HEK293 (cell line): ENCODE measurements around the gene KIAA0586.

Source experiments
- CTCF ChIA-PET: fragments of 350-600 bp; formaldehyde crosslinking; extraction: SDS; loops from one replicate; lab custom pipeline; 2021; ENCODE audit warnings: antibody characterized with exemption; lab: Yijun Ruan, JAX
- POLR2A ChIA-PET: fragments of 300-600 bp; formaldehyde crosslinking; extraction: SDS; loops from one replicate; lab custom pipeline; 2020; ENCODE audit warnings: antibody characterized with exemption, inconsistent platforms; lab: Yijun Ruan, JAX
- H3K27ac ChIP-seq: fragments of 200-500 bp; sonication (Bioruptor generic); 2 replicates; pipeline ENCODE4 v1.5.1; 2014; ENCODE audit warnings: low read depth, low read length, control low read depth, inconsistent platforms; ENCODE audit errors: extremely low read depth
- H3K36me3 ChIP-seq, 2 experiments: fragments of 200-500 bp in 1 of 2; sonication (Bioruptor generic) in 1 of 2; 1 replicate in 1 of 2; 2 replicates in 1 of 2; pipeline ENCODE4 v1.5.1; 2014 to 2017; ENCODE audit warnings: inconsistent platforms in 2 of 2, low read length in 2 of 2; ENCODE audit not compliant: control insufficient read depth in 2 of 2, insufficient read depth in 1 of 2
- H3K4me1 ChIP-seq: fragments of 200-500 bp; sonication (Bioruptor generic); 2 replicates; pipeline ENCODE4 v1.5.1; 2014; ENCODE audit warnings: mild to moderate bottlenecking, low read length, inconsistent platforms; ENCODE audit not compliant: control insufficient read depth, insufficient read depth
- H3K4me3 ChIP-seq: 2 replicates; pipeline ENCODE4 v1.5.1; 2011; ENCODE audit warnings: low read depth, mild to moderate bottlenecking, control low read depth, low read length, moderate library complexity
- H3K9me3 ChIP-seq: fragments of 200-500 bp; sonication (Bioruptor generic); 2 replicates; pipeline ENCODE4 v1.5.1; 2014; ENCODE audit warnings: low read depth, low read length, inconsistent platforms; ENCODE audit not compliant: control insufficient read depth, insufficient read depth
- INSM2 ChIP-seq: fragments of 450-650 bp; formaldehyde crosslinking; IDR thresholded peaks from 2 replicates; pipeline ENCODE4 v1.5.1; 2016; ENCODE audit warnings: missing biosample characterization, missing genetic modification characterization
- KLF9 ChIP-seq: fragments of 450-650 bp; formaldehyde crosslinking; IDR thresholded peaks from 2 replicates; pipeline ENCODE4 v1.5.1; 2016; ENCODE audit warnings: missing biosample characterization, missing genetic modification characterization, low read depth
- MYNN ChIP-seq: fragments of 450-650 bp; formaldehyde crosslinking; IDR thresholded peaks from 2 replicates; pipeline ENCODE4 v1.5.1; 2016; ENCODE audit warnings: missing biosample characterization, missing genetic modification characterization, borderline replicate concordance
- YY1 ChIP-seq: fragments of 450-650 bp; formaldehyde crosslinking; IDR thresholded peaks from 2 replicates; pipeline ENCODE4 v1.5.1; 2018; ENCODE audit warnings: missing biosample characterization, missing genetic modification characterization
- ZFHX2 ChIP-seq: fragments of 450-650 bp; formaldehyde crosslinking; conservative IDR thresholded peaks from 2 replicates; pipeline ENCODE4 v1.5.1; 2016; ENCODE audit warnings: missing biosample characterization, missing genetic modification characterization
- ZFP41 ChIP-seq: fragments of 450-650 bp; formaldehyde crosslinking; IDR thresholded peaks from 2 replicates; pipeline ENCODE4 v1.5.1; 2016; ENCODE audit warnings: missing biosample characterization, missing genetic modification characterization, borderline replicate concordance
- ZNF140 ChIP-seq: fragments of 450-650 bp; formaldehyde crosslinking; IDR thresholded peaks from 2 replicates; pipeline ENCODE4 v1.5.1; 2016; ENCODE audit warnings: missing biosample characterization, missing genetic modification characterization
- ZNF155 ChIP-seq: fragments of 450-650 bp; formaldehyde crosslinking; IDR thresholded peaks from 2 replicates; pipeline ENCODE4 v1.5.1; 2016; ENCODE audit warnings: missing biosample characterization, missing genetic modification characterization
- ZNF174 ChIP-seq: fragments of 450-650 bp; formaldehyde crosslinking; IDR thresholded peaks from 2 replicates; pipeline ENCODE4 v1.5.0; 2017; ENCODE audit warnings: missing biosample characterization, mild to moderate bottlenecking, missing genetic modification characterization
- ZNF221 ChIP-seq: fragments of 450-650 bp; formaldehyde crosslinking; IDR thresholded peaks from 2 replicates; pipeline ENCODE4 v1.5.1; 2017; ENCODE audit warnings: missing biosample characterization, missing genetic modification characterization, borderline replicate concordance
- ZNF223 ChIP-seq: fragments of 450-650 bp; formaldehyde crosslinking; IDR thresholded peaks from 2 replicates; pipeline ENCODE4 v1.5.1; 2016; ENCODE audit warnings: missing biosample characterization, missing genetic modification characterization
- ZNF324 ChIP-seq: fragments of 450-650 bp; formaldehyde crosslinking; IDR thresholded peaks from 2 replicates; pipeline ENCODE4 v1.5.1; 2016; ENCODE audit warnings: missing biosample characterization, missing genetic modification characterization
- ZNF416 ChIP-seq: fragments of 450-650 bp; formaldehyde crosslinking; IDR thresholded peaks from 2 replicates; pipeline ENCODE4 v1.5.1; 2016; ENCODE audit warnings: missing biosample characterization, missing genetic modification characterization
- ZNF433 ChIP-seq: fragments of 450-650 bp; formaldehyde crosslinking; IDR thresholded peaks from 2 replicates; pipeline ENCODE4 v1.5.1; 2016; ENCODE audit warnings: missing biosample characterization, missing genetic modification characterization, low read depth
- ZNF449 ChIP-seq: fragments of 450-650 bp; formaldehyde crosslinking; IDR thresholded peaks from 2 replicates; pipeline ENCODE4 v1.5.1; 2017; ENCODE audit warnings: missing biosample characterization, mild to moderate bottlenecking, missing genetic modification characterization, moderate library complexity
- ZNF48 ChIP-seq: fragments of 450-650 bp; formaldehyde crosslinking; IDR thresholded peaks from 2 replicates; pipeline ENCODE4 v1.5.1; 2016; ENCODE audit warnings: missing biosample characterization, missing genetic modification characterization
- ZNF513 ChIP-seq: fragments of 450-650 bp; IDR thresholded peaks from 2 replicates; pipeline ENCODE4 v1.5.1; 2018; ENCODE audit warnings: missing biosample characterization, missing genetic modification characterization
- ZNF530 ChIP-seq: fragments of 450-650 bp; formaldehyde crosslinking; IDR thresholded peaks from 2 replicates; pipeline ENCODE4 v1.5.1; 2016; ENCODE audit warnings: low read depth, missing biosample characterization, missing genetic modification characterization
- ZNF548 ChIP-seq: fragments of 450-650 bp; formaldehyde crosslinking; IDR thresholded peaks from 2 replicates; pipeline ENCODE4 v1.5.1; 2016; ENCODE audit warnings: missing biosample characterization, missing genetic modification characterization
- ZNF600 ChIP-seq: fragments of 450-650 bp; formaldehyde crosslinking; IDR thresholded peaks from 2 replicates; pipeline ENCODE4 v1.5.1; 2016; ENCODE audit warnings: missing biosample characterization, missing genetic modification characterization
- ZNF610 ChIP-seq: fragments of 450-650 bp; formaldehyde crosslinking; IDR thresholded peaks from 2 replicates; pipeline ENCODE4 v1.5.1; 2016; ENCODE audit warnings: missing biosample characterization, missing genetic modification characterization, borderline replicate concordance
- ZNF645 ChIP-seq: fragments of 450-650 bp; formaldehyde crosslinking; IDR thresholded peaks from 2 replicates; pipeline ENCODE4; 2016; ENCODE audit warnings: missing biosample characterization, missing genetic modification characterization
- ZNF664 ChIP-seq: fragments of 450-650 bp; formaldehyde crosslinking; IDR thresholded peaks from 2 replicates; pipeline ENCODE4 v1.5.1; 2016; ENCODE audit warnings: missing biosample characterization, missing genetic modification characterization
- ZNF704 ChIP-seq: fragments of 450-650 bp; formaldehyde crosslinking; IDR thresholded peaks from 2 replicates; pipeline ENCODE4 v1.5.1; 2016; ENCODE audit warnings: missing biosample characterization, missing genetic modification characterization

Gene KIAA0586

GRCh38 chr14:58565832-58566231 is 138.3 kb downstream of the KIAA0586 start:
- Histone ChIP-seq H3K36me3 (no peaks in the 10 kb centered on the region), H3K4me3 (no peak overlapping the region), H3K9me3 (no peaks in the 10 kb centered on the region), H3K27ac (no peak overlapping the region), H3K4me1 (peaks cover 4% of the 10 kb centered on the region)
- CTCF ChIA-PET = interaction anchor here (0.7 kb wide), 1 partner anchor 441 kb away, joined by 6 read pairs; no protein-coding TSS in a partner anchor
- TF ChIP-seq ZNF221 (tag by site-specific recombination) = no peak
- no peak for TF ChIP-seq ZNF48
- no peak for TF ChIP-seq ZNF610 (tag by site-specific recombination)
- TF ChIP-seq ZNF416 (tag by site-specific recombination) = no peak
- no peak for TF ChIP-seq ZNF704 (tag by site-specific recombination)
- TF ChIP-seq ZNF449 (tag by site-specific recombination) = no peak
- TF ChIP-seq ZNF530 (tag by site-specific recombination) = no peak
- TF ChIP-seq YY1 = no peak
- TF ChIP-seq KLF9 = no peak
- TF ChIP-seq ZNF513 (tag by site-specific recombination) = no peak
- no peak for TF ChIP-seq ZFHX2
- no peak for TF ChIP-seq ZNF600 (tag by site-specific recombination)
- no peak for TF ChIP-seq ZFP41 (tag by site-specific recombination)
- TF ChIP-seq ZNF645 (tag by site-specific recombination) = no peak
- no peak for TF ChIP-seq ZNF664
- TF ChIP-seq ZNF155 = no peak
- no peak for TF ChIP-seq INSM2 (tag by site-specific recombination)
- TF ChIP-seq ZNF140 = no peak
- POLR2A ChIA-PET = no interaction called here

GRCh38 chr14:58566979-58567378 is 139.5 kb downstream of the KIAA0586 start:
- H3K27ac ChIP-seq = no peak overlapping the region
- CTCF ChIA-PET = no interaction called here
- TF ChIP-seq ZNF174 (no peak), ZNF324 (tag by site-specific recombination) (no peak), ZNF548 (tag by site-specific recombination) (no peak), ZNF600 (tag by site-specific recombination) (no peak), ZNF223 (tag by site-specific recombination) (no peak), ZNF433 (tag by site-specific recombination) (no peak), MYNN (tag by site-specific recombination) (no peak)
- POLR2A ChIA-PET = no interaction called here
- no peaks in the 10 kb centered on the region for H3K9me3 ChIP-seq
- H3K4me1 ChIP-seq = peaks cover 4% of the 10 kb centered on the region
- no peak overlapping the region for H3K4me3 ChIP-seq
- no peaks in the 10 kb centered on the region for H3K36me3 ChIP-seq
